ENCODE results near the gene OSM. TPM values are rescaled to one million over a fixed set of nuclear protein-coding genes. Genes with fewer than 3 reads are reported as not detected.

OSM gene
- total RNA-seq, 1 experiment from 2014 or later, result not detected

GRCh38 chr22:30226192-30226832, 40.3 kb downstream of the OSM start:
- no peaks in the 10 kb centered on the region for H3K27me3 Mint-ChIP-seq (ENCODE audit: unreplicated experiment)
- intact Hi-C loops (cut with micrococcal nuclease; ENCODE audit: unreplicated experiment), result no loop called here
- H3K4me3 Mint-ChIP-seq (ENCODE audit: low read depth, unreplicated experiment), result no peak overlapping the region
- H3K27ac Mint-ChIP-seq (ENCODE audit: unreplicated experiment), result peak overlapping the region; percentile 81
- TF ChIP-seq, protein P1, sequence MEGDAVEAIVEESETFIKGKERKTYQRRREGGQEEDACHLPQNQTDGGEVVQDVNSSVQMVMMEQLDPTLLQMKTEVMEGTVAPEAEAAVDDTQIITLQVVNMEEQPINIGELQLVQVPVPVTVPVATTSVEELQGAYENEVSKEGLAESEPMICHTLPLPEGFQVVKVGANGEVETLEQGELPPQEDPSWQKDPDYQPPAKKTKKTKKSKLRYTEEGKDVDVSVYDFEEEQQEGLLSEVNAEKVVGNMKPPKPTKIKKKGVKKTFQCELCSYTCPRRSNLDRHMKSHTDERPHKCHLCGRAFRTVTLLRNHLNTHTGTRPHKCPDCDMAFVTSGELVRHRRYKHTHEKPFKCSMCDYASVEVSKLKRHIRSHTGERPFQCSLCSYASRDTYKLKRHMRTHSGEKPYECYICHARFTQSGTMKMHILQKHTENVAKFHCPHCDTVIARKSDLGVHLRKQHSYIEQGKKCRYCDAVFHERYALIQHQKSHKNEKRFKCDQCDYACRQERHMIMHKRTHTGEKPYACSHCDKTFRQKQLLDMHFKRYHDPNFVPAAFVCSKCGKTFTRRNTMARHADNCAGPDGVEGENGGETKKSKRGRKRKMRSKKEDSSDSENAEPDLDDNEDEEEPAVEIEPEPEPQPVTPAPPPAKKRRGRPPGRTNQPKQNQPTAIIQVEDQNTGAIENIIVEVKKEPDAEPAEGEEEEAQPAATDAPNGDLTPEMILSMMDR (IDR thresholded peaks at IDR 0.05; ENCODE audit: unreplicated experiment), result no peak
- CTCF ChIA-PET, result interaction anchor here (0.7 to 1.0 kb wide), 2 partner anchors 9 to 20 kb away, joined by 3 to 4 read pairs; partner anchors contain the start of gene LIF
- peaks cover 9% of the 10 kb centered on the region for H3K36me3 Mint-ChIP-seq (ENCODE audit: insufficient read depth, unreplicated experiment)
- no TSS peak for BruUV-seq (replicated peaks)
- peaks cover 58% of the 10 kb centered on the region for H3K4me1 Mint-ChIP-seq (ENCODE audit: low read depth, unreplicated experiment)
- no peaks in the 10 kb centered on the region for H3K9me3 Mint-ChIP-seq (ENCODE audit: low read depth, unreplicated experiment)
- DNase-seq, result peak; percentile 40

DNA sequence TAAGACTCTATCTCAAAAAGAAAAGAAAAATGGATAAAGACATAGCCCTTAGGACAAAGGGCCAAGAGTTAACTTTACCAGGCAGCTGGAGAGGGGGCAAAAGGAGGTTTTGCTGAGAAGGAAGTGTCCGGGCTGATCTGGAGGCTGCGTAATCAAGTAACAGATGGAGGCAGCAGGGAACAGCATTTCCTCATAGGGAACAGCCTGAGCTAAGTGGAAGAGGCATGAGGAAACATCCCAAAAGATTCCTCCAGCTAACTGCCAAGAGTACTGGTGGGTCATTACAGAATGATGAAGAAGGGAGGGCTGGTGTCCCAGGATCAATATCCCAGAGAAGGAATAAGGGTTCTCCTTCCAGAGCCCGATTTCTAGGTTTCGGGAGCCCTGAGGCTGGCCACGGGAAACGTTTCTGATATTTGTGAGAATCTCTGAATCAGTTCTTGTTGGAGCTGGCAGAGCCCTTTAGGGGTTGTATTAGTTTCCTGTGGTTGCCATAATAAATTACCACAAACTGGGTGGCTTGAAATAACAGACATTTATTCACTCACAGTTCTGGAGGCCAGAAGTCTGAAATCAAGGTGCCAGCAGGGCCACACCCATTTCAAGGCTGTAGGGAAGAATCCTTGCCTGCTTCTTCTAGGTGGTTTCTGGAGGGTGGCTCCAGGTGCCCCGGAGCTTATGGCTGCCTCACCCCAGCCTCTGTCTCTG, 41.3 kb downstream of the OSM start:
- no peaks in the 10 kb centered on the region for H3K27me3 Mint-ChIP-seq (ENCODE audit: unreplicated experiment)
- H3K36me3 Mint-ChIP-seq (ENCODE audit: insufficient read depth, unreplicated experiment), result peaks cover 4% of the 10 kb centered on the region
- no peak for DNase-seq
- H3K4me1 Mint-ChIP-seq (ENCODE audit: low read depth, unreplicated experiment), result peaks cover 60% of the 10 kb centered on the region
- intact Hi-C loops (cut with micrococcal nuclease; ENCODE audit: unreplicated experiment), result no loop called here
- H3K4me3 Mint-ChIP-seq (ENCODE audit: low read depth, unreplicated experiment), result no peak overlapping the region
- peak overlapping the region; percentile 81 for H3K27ac Mint-ChIP-seq (ENCODE audit: unreplicated experiment)
- TF ChIP-seq, protein P1 (IDR thresholded peaks at IDR 0.05; ENCODE audit: unreplicated experiment), result no peak
- CTCF ChIA-PET, result interaction anchor here (1.0 to 1.9 kb wide), 3 partner anchors 13 to 25 kb away, joined by 3 to 5 read pairs (median 4); no protein-coding TSS in a partner anchor
- H3K9me3 Mint-ChIP-seq (ENCODE audit: low read depth, unreplicated experiment), result no peaks in the 10 kb centered on the region
- BruUV-seq (replicated peaks), result no TSS peak

DNA sequence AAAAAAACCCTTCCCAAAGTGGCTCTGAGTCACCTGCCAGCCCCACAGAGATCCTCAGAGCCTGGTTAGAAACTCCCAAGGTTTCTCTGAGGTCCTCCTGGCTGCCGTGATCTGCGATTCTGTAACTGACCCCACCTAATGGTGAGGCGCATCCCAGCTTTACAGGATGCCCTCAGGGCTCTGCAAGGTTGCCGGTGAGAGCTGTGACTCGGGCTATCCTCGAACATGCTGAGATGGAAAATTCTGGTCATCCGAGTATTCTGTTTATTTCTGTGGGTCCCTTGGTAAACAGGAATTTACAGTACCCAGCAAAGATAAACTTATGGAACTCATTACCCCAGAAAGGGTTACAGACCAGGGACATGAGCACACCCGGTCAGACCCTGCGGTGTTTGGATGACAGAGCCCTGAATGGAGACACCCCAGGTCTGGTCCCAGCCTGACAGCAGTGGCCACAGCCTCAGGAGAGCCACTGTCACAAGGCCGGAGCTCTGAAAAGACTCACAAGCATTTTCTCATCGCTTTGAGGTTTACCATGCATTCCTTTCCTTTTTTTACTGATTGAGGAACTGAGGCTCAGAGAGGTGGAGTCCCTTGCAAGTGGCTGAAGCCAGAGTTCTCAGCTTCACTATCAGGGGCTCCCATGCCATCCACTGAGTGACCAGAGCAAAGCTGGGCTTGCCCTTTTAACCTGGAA, 42.3 kb downstream of the OSM start:
- Mint-ChIP-seq H3K4me1 (ENCODE audit: low read depth, unreplicated experiment) (peaks cover 69% of the 10 kb centered on the region), H3K36me3 (ENCODE audit: insufficient read depth, unreplicated experiment) (peaks cover 4% of the 10 kb centered on the region), H3K4me3 (ENCODE audit: low read depth, unreplicated experiment) (no peak overlapping the region), H3K27me3 (ENCODE audit: unreplicated experiment) (no peaks in the 10 kb centered on the region), H3K27ac (ENCODE audit: unreplicated experiment) (peak overlapping the region; percentile 81), H3K9me3 (ENCODE audit: low read depth, unreplicated experiment) (no peaks in the 10 kb centered on the region)
- CTCF ChIA-PET, result interaction anchor here (1.3 to 1.9 kb wide), 3 partner anchors 11 to 27 kb away, joined by 3 to 5 read pairs (median 4); no protein-coding TSS in a partner anchor
- peak; percentile 44 for DNase-seq
- TF ChIP-seq, protein P1 (IDR thresholded peaks at IDR 0.05; ENCODE audit: unreplicated experiment), result no peak
- intact Hi-C loops (cut with micrococcal nuclease; ENCODE audit: unreplicated experiment), result no loop called here
- BruUV-seq (replicated peaks), result no TSS peak

DNA sequence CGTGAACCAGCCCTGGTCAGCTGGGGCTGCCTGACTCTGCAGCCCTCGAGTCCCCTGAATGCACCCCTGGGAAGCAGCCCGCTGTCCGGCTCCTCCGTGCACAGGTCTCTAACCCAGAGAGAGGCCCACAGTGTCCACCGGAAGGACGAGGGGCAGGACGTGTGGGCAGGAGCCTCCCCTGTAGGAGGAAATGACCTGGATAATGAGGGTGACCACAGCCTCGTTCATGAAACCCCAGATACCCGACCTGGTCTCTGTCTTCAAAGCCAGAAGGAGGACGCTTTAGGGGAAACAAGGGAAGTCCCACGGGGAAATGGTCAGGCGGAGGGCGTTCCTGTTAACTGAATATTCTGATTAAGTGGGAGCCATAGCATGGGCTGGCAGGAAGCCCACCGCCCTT, 43.3 kb downstream of the OSM start:
- no peak for DNase-seq
- no peaks in the 10 kb centered on the region for H3K27me3 Mint-ChIP-seq (ENCODE audit: unreplicated experiment)
- H3K36me3 Mint-ChIP-seq (ENCODE audit: insufficient read depth, unreplicated experiment), result peaks cover 4% of the 10 kb centered on the region
- CTCF ChIA-PET, result interaction anchor here (1.5 kb wide), 1 partner anchor 12 kb away, joined by 3 read pairs; no protein-coding TSS in a partner anchor
- no TSS peak for BruUV-seq (replicated peaks)
- H3K4me1 Mint-ChIP-seq (ENCODE audit: low read depth, unreplicated experiment), result peaks cover 62% of the 10 kb centered on the region
- H3K27ac Mint-ChIP-seq (ENCODE audit: unreplicated experiment), result peak overlapping the region; percentile 81
- TF ChIP-seq, protein P1 (IDR thresholded peaks at IDR 0.05; ENCODE audit: unreplicated experiment), result no peak
- H3K4me3 Mint-ChIP-seq (ENCODE audit: low read depth, unreplicated experiment), result no peak overlapping the region
- no peaks in the 10 kb centered on the region for H3K9me3 Mint-ChIP-seq (ENCODE audit: low read depth, unreplicated experiment)
- intact Hi-C loops (cut with micrococcal nuclease; ENCODE audit: unreplicated experiment), result no loop called here
